ENCODE measurements around the gene ATP6V0A1.

ATP6V0A1 gene

GRCh38 chr17:42457107-42457792, 1.4 kb upstream of the ATP6V0A1 start:
- Histone ChIP-seq H3K4me1 (ENCODE audit: control insufficient read depth, insufficient read depth, low read length, poor library complexity, severe bottlenecking) (peaks cover 41% of the 10 kb centered on the region), H3K9me3 (ENCODE audit: control insufficient read depth, low read length) (no peaks in the 10 kb centered on the region), H3K4me3 (ENCODE audit: insufficient read depth, low read depth, low read length, poor library complexity, severe bottlenecking) (peak overlapping the region; percentile 5), H3K27me3 (replicated peaks; ENCODE audit: control insufficient read depth, insufficient read depth, low read length, poor library complexity, severe bottlenecking) (no peaks in the 10 kb centered on the region), H3K36me3 (ENCODE audit: control insufficient read depth, insufficient read depth, low read length) (no peaks in the 10 kb centered on the region), H3K27ac (ENCODE audit: insufficient read depth, low read length, poor library complexity, severe bottlenecking) (peak overlapping the region; percentile 11)
- DNase-seq: no peak

DNA sequence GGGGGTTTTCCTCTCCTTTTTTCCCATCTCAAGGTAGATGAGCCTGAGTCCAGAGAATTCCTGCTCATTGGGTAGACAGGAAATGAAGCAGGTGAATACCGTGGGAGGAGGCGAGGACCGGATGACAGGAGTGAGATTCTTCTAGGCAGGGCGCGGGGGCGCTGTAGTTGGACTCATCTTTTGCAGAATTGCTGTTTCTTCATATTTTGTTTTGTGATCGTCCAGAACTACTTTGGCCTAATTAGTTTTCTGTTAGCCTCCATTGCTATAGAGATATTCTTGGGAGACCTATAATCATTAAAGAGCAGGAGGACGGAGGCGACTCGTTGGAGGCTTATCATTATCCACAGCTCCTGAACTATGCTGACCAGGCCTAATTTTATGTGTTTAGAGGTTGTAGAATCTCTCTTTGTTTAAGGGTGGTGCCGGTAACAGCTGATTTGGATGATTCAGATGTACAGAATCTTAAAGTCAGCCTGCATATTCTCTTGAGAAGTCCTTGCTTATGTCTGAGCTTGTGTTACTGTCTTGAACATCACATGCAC, 650 bp downstream of the ATP6V0A1 start:
- peak overlapping the region; percentile 57 for H3K27ac ChIP-seq (ENCODE audit: insufficient read depth, low read length, poor library complexity, severe bottlenecking)
- DNase-seq: peak in 1 of 3 donors; percentile 4

GRCh38 chr17:42459801-42460281, 1.2 kb downstream of the ATP6V0A1 start:
- H3K4me3 ChIP-seq (ENCODE audit: insufficient read depth, low read depth, low read length, poor library complexity, severe bottlenecking): peak overlapping the region; percentile 66
- H3K9me3 ChIP-seq (ENCODE audit: control insufficient read depth, low read length): no peaks in the 10 kb centered on the region
- H3K36me3 ChIP-seq (ENCODE audit: control insufficient read depth, insufficient read depth, low read length): no peaks in the 10 kb centered on the region
- no peak for DNase-seq
- no peak overlapping the region for H3K27ac ChIP-seq (ENCODE audit: insufficient read depth, low read length, poor library complexity, severe bottlenecking)
- peaks cover 41% of the 10 kb centered on the region for H3K4me1 ChIP-seq (ENCODE audit: control insufficient read depth, insufficient read depth, low read length, poor library complexity, severe bottlenecking)
- no peaks in the 10 kb centered on the region for H3K27me3 ChIP-seq (replicated peaks; ENCODE audit: control insufficient read depth, insufficient read depth, low read length, poor library complexity, severe bottlenecking)

More for the DNA sequence above, 650 bp downstream of the ATP6V0A1 start:
- Histone ChIP-seq H3K36me3 (ENCODE audit: control insufficient read depth, insufficient read depth, low read length) (no peaks in the 10 kb centered on the region), H3K9me3 (ENCODE audit: control insufficient read depth, low read length) (no peaks in the 10 kb centered on the region), H3K27me3 (replicated peaks; ENCODE audit: control insufficient read depth, insufficient read depth, low read length, poor library complexity, severe bottlenecking) (no peaks in the 10 kb centered on the region), H3K4me3 (ENCODE audit: insufficient read depth, low read depth, low read length, poor library complexity, severe bottlenecking) (peak overlapping the region; percentile 66), H3K4me1 (ENCODE audit: control insufficient read depth, insufficient read depth, low read length, poor library complexity, severe bottlenecking) (peaks cover 41% of the 10 kb centered on the region)

DNA sequence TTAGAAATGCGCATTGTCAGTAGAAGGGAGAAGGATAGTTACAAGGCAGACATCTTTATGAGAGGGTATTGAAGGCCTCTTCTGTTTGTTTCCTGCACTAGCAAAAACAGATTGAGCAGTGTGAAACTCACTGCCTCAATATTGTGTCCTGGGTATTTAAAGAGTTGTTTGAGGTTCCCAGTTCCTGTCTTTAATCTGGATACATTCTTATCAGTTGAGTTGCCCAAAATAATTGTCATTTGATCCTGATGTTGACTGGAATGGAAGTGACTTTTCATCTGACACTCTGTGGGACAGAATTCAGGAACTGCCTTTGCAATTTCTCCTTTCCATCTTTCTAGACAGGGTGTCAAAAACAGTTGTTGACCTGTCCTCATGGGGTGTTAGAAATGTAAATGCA, 1.7 kb downstream of the ATP6V0A1 start:
- Histone ChIP-seq H3K9me3 (ENCODE audit: control insufficient read depth, low read length) (no peaks in the 10 kb centered on the region), H3K27ac (ENCODE audit: insufficient read depth, low read length, poor library complexity, severe bottlenecking) (no peak overlapping the region), H3K4me1 (ENCODE audit: control insufficient read depth, insufficient read depth, low read length, poor library complexity, severe bottlenecking) (peaks cover 41% of the 10 kb centered on the region), H3K4me3 (ENCODE audit: insufficient read depth, low read depth, low read length, poor library complexity, severe bottlenecking) (no peak overlapping the region), H3K36me3 (ENCODE audit: control insufficient read depth, insufficient read depth, low read length) (no peaks in the 10 kb centered on the region), H3K27me3 (replicated peaks; ENCODE audit: control insufficient read depth, insufficient read depth, low read length, poor library complexity, severe bottlenecking) (no peaks in the 10 kb centered on the region)
- DNase-seq: no peak

DNA sequence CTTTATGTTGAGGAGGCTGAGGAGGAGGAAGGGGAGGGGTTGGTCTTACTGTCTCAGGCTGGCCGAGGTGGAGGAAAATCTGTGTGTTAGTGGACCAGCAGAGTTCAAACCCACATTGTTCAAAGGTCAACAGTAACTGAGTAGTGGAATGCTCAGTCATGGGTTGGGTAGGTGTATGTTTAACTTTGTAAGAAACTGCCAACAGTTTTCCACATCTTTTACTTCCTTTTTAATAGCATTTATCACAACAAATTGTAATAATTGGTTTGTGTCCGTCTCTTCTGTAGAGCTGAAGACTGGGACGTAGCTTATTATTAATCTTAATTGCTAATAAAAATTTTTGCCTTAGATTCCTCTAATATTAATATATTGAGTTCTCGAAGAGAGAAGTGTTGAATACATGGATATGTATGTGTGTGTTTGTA, 5.3 kb downstream of the ATP6V0A1 start:
- no peaks in the 10 kb centered on the region for H3K36me3 ChIP-seq (ENCODE audit: control insufficient read depth, insufficient read depth, low read length)
- no peaks in the 10 kb centered on the region for H3K27me3 ChIP-seq (replicated peaks; ENCODE audit: control insufficient read depth, insufficient read depth, low read length, poor library complexity, severe bottlenecking)
- no peaks in the 10 kb centered on the region for H3K9me3 ChIP-seq (ENCODE audit: control insufficient read depth, low read length)
- DNase-seq: no peak
- peaks cover 12% of the 10 kb centered on the region for H3K4me1 ChIP-seq (ENCODE audit: control insufficient read depth, insufficient read depth, low read length, poor library complexity, severe bottlenecking)
- no peak overlapping the region for H3K4me3 ChIP-seq (ENCODE audit: insufficient read depth, low read depth, low read length, poor library complexity, severe bottlenecking)
- H3K27ac ChIP-seq (ENCODE audit: insufficient read depth, low read length, poor library complexity, severe bottlenecking): no peak overlapping the region

DNA sequence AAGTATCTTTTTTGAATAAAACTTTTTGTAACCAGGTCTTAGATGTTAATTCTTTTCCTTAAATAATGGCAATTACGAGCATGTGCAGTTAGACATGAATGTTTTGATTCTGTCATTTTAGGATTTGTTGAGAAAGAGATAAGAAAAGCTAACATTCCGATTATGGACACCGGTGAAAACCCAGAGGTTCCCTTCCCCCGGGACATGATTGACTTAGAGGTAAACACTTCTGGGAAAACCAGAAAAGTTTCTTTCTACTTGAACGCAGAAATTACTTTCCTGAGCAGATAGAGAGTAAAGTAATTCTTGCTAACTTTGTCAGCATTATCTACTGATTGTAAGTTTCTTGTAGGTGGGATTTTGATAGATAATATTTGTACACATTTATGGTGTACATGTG, 9.2 kb downstream of the ATP6V0A1 start:
- H3K27me3 ChIP-seq (replicated peaks; ENCODE audit: control insufficient read depth, insufficient read depth, low read length, poor library complexity, severe bottlenecking): no peaks in the 10 kb centered on the region
- no peaks in the 10 kb centered on the region for H3K36me3 ChIP-seq (ENCODE audit: control insufficient read depth, insufficient read depth, low read length)

GRCh38 chr17:42472709-42473521, 14.2 kb downstream of the ATP6V0A1 start:
- Histone ChIP-seq H3K36me3 (ENCODE audit: control insufficient read depth, insufficient read depth, low read length) (no peaks in the 10 kb centered on the region), H3K9me3 (ENCODE audit: control insufficient read depth, low read length) (no peaks in the 10 kb centered on the region), H3K27me3 (replicated peaks; ENCODE audit: control insufficient read depth, insufficient read depth, low read length, poor library complexity, severe bottlenecking) (no peaks in the 10 kb centered on the region), H3K4me1 (ENCODE audit: control insufficient read depth, insufficient read depth, low read length, poor library complexity, severe bottlenecking) (no peaks in the 10 kb centered on the region), H3K4me3 (ENCODE audit: insufficient read depth, low read depth, low read length, poor library complexity, severe bottlenecking) (no peak overlapping the region), H3K27ac (ENCODE audit: insufficient read depth, low read length, poor library complexity, severe bottlenecking) (no peak overlapping the region)
- no peak for DNase-seq

More for the DNA sequence above, 9.2 kb downstream of the ATP6V0A1 start:
- Histone ChIP-seq H3K27ac (ENCODE audit: insufficient read depth, low read length, poor library complexity, severe bottlenecking) (no peak overlapping the region), H3K4me3 (ENCODE audit: insufficient read depth, low read depth, low read length, poor library complexity, severe bottlenecking) (no peak overlapping the region), H3K4me1 (ENCODE audit: control insufficient read depth, insufficient read depth, low read length, poor library complexity, severe bottlenecking) (no peaks in the 10 kb centered on the region), H3K9me3 (ENCODE audit: control insufficient read depth, low read length) (no peaks in the 10 kb centered on the region)
- DNase-seq: no peak

DNA sequence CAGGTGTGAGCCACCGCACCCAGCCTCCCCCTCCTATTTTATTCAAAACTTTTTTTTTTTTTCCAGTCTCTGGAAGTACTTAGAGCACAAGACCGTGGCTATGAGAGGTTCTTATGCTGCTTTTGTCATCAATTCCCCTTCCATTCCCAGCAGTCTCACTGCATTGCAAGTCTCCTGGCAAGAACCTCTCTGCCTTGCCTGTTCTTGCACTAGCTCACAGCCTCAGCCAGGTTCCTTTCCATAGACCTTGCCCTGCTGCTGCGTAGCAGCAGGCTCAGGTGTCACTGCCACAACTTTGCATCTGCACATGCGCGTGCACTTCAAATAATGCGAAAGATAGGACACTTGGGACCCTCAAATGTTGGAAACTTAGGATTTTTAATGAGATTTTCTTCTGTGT, 15.6 kb downstream of the ATP6V0A1 start:
- no peak for DNase-seq
- Histone ChIP-seq H3K4me3 (ENCODE audit: insufficient read depth, low read depth, low read length, poor library complexity, severe bottlenecking) (no peak overlapping the region), H3K27me3 (replicated peaks; ENCODE audit: control insufficient read depth, insufficient read depth, low read length, poor library complexity, severe bottlenecking) (no peaks in the 10 kb centered on the region), H3K27ac (ENCODE audit: insufficient read depth, low read length, poor library complexity, severe bottlenecking) (no peak overlapping the region), H3K4me1 (ENCODE audit: control insufficient read depth, insufficient read depth, low read length, poor library complexity, severe bottlenecking) (no peaks in the 10 kb centered on the region), H3K36me3 (ENCODE audit: control insufficient read depth, insufficient read depth, low read length) (no peaks in the 10 kb centered on the region), H3K9me3 (ENCODE audit: control insufficient read depth, low read length) (no peaks in the 10 kb centered on the region)

DNA sequence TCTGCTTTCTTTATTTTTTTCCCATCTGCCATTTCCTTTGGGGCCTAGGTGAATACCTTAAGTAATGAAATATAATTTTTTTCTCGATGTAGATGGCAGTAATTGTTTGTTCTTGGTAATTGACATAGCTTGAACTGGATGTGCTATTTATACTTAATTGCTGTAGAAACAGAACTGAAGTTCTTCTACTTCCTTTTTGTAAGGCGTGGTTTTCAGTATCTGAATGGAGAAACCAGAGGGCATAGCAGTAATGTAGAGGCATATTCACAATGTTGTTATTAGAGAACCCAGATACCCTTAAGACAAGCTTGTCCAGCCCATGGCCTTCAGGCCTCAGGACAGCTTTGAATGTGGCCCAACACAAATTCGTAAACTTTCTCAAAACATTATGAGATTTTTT, 16.4 kb downstream of the ATP6V0A1 start:
- Histone ChIP-seq H3K9me3 (ENCODE audit: control insufficient read depth, low read length) (no peaks in the 10 kb centered on the region), H3K36me3 (ENCODE audit: control insufficient read depth, insufficient read depth, low read length) (no peaks in the 10 kb centered on the region), H3K4me3 (ENCODE audit: insufficient read depth, low read depth, low read length, poor library complexity, severe bottlenecking) (no peak overlapping the region), H3K27me3 (replicated peaks; ENCODE audit: control insufficient read depth, insufficient read depth, low read length, poor library complexity, severe bottlenecking) (no peaks in the 10 kb centered on the region), H3K27ac (ENCODE audit: insufficient read depth, low read length, poor library complexity, severe bottlenecking) (no peak overlapping the region), H3K4me1 (ENCODE audit: control insufficient read depth, insufficient read depth, low read length, poor library complexity, severe bottlenecking) (no peaks in the 10 kb centered on the region)
- DNase-seq: no peak

DNA sequence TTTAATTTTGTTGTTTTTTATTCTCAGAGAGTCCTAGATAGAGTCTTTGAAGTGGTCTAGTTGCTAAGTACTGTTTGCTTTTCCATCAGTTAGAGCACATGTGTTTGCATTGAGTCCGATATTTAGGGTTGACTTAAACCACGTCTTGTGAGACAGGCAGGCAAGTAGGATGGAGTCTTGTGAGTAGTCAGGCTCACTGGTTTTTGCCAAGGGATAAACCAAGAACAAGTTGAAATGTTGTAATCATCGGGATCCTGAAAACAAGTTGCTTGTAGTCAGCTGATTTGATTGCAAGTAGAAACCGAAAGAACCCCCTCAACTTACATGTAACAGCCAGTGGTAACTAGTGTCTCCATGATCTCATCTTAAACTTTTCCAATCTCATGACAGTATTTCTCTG, 17.2 kb downstream of the ATP6V0A1 start:
- no peaks in the 10 kb centered on the region for H3K9me3 ChIP-seq (ENCODE audit: control insufficient read depth, low read length)

More for the DNA sequence above, 17.2 kb downstream of the ATP6V0A1 start:
- DNase-seq: no peak
- Histone ChIP-seq H3K4me3 (ENCODE audit: insufficient read depth, low read depth, low read length, poor library complexity, severe bottlenecking) (no peak overlapping the region), H3K36me3 (ENCODE audit: control insufficient read depth, insufficient read depth, low read length) (no peaks in the 10 kb centered on the region), H3K27me3 (replicated peaks; ENCODE audit: control insufficient read depth, insufficient read depth, low read length, poor library complexity, severe bottlenecking) (no peaks in the 10 kb centered on the region), H3K4me1 (ENCODE audit: control insufficient read depth, insufficient read depth, low read length, poor library complexity, severe bottlenecking) (no peaks in the 10 kb centered on the region), H3K27ac (ENCODE audit: insufficient read depth, low read length, poor library complexity, severe bottlenecking) (no peak overlapping the region)

Data from effector memory CD4-positive, alpha-beta T cell (primary cell).